ENCODE results near the gene POLR2M.

The POLR2M gene

DNA sequence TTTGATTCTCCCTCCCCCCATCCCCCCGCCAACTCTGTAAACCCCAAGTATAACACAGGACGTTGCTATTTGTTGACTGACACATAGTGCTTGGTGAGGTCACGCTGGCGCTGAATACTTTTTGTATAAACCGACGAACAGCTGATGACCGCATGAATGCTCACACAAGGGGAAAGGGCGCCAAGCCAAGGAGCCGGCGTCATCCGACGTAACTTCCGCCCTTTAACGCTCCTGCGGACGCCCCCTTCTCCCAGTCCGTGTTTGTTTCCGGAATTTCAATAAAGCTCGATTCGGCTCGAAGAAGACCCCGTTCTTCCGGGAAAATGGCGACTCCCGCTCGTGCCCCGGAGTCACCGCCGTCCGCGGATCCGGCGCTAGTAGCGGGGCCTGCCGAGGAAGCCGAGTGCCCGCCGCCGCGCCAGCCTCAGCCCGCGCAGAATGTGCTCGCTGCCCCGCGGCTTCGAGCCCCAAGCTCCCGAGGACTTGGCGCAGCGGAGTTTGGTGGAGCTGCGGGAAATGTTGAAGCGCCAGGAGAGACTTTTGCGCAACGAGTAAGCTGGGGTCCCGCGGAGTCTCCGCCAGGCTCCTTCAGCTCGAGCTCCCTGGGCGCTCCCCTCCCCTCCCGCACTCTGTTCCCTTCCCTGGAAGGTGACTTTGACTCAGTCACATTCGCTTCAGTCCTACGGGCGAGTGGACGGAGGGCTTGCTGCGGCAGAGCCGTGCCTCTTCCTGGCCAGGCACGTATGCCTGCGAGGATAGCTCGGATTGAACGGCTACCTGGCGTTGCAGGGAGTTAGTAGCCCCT lies at the start of gene POLR2M:
TSS of gene POLR2M (plus strand) at position 310 of the 805 bp plus-strand sequence. CDS start at position 439, 129 bp downstream.
- peak; percentile 98 for DNase-seq (ENCODE audit: low spot score)

DNA sequence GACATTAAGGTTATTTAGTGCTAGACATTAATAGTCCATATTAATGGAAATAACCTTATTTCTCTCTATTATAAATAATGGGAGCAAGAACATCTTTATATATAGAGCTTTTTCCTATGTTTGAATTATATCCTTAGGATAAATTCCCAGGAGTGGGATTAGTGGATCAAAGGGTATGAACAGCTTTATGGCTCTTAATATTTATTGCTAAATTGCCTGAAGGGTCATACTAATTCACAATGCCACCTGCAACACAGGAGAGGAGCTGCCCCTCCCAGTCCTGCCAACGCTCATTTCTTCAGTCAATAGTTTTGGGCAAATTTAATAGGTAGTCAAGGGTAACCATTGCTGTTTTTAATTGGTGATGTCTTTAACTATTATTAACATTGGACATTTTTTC lies 48.9 kb upstream of the POLR2M start:
- no peak for DNase-seq (ENCODE audit: low spot score)

DNA sequence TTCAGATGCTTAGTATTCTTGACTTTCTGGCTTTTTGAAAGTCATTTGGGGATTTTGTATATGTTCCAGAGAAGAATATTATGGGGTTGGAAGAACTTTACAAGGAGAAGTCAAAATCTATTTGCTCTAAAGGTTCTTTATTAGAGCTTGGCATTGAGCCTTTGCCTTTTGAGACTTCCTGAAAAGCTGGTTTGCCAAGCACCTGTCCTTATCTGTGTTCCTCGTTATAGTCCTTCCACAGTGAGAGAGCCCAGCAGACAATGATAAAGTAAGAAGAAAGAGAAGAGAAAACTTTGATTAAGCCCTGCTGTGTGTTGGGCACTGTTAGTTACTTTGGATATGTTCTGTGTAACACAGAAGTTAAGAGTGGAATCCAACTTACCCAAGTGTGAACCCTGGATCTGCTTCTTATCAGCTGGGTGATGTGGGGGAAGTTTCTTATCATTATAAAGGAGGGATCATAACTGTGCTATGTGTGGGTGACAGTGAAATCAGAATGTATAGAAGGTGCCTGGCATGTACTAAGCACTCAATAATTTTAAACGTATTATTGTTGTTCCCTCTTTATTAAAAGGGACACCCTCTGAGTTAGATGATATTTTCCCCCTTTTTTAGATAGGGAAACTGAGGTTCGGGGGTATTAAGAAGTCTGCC lies 44.3 kb upstream of the POLR2M start:
- no peak for DNase-seq (ENCODE audit: low spot score)

DNA sequence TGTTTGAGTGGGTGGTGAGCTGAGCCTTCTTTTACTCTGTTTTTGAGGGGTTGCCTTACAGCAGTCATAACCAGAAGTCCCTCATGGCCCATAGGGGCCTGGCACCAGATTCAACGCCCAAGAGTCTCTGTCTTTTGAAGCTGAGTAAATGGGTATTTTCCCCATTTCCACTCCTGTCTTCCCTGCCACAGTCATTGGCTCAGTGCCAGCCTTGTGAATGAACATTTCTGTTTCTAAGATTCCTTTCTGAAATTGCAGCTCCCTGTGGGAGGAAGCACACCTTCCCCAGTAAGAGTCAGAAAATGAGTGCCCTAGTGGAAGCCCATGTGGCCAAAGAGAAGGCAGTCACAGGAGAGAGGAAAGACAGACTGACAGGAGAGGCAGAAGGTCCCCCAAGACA lies 43.7 kb upstream of the POLR2M start:
- DNase-seq (ENCODE audit: low spot score): no peak

DNA sequence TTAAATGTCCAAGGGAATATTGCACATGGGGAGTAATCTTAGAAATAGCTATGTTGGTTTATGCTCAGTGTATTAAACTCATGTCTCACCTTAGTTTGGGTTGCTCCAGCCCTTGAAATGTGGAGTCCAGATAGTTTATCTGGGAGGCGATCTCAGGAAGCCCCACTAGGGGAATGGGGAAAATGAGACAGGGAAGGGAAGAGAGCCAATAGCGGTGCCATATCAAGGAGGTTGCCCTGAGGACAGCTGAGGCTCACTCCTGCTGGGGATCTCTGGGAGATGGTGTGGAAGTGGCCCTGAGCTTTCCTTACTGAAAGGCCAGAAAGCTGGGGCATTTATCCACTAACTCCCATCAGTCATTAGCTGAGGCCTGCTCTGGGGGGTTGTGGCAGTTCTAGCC lies 43.3 kb upstream of the POLR2M start:
- DNase-seq (ENCODE audit: low spot score): no peak

DNA sequence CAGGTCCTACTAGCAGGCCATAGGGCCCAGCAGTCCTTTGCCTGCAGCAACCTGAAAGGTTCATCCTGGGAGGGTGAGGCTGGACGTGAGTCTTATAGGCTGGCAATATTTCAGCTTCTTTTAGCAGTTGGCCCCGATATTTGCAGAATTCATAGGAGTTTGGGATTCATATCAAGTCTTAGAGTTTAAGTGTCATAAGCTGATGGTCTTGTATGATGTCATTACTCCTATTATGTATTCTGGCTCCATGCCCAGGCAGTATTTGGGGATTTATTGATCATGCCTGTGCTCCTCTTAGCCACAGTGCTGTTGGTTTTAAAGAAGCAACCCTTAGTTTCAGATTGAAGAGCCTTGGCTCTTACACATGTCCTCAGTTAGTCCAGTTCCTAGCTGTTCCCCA lies 41.3 kb upstream of the POLR2M start:
- no peak for DNase-seq (ENCODE audit: low spot score)

DNA sequence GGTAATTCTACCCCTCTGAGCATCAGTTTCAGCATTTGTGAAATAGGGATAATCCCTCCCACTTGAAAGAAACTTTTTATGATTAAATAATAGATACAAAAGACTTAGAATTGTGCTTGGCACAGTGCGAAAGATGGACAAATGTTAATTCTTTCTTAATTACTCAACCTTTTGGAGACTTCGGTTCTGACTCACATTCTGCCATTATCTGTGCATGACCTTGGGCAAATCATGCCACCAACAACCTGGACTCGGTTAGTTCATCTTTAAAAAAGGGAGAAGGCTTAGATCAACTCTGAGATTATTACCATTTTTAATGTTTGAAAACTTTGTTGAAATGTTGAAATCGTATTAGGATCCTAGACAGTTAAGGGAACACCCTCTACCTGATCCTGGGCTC lies 40.6 kb upstream of the POLR2M start:
- no peak for DNase-seq (ENCODE audit: low spot score)

DNA sequence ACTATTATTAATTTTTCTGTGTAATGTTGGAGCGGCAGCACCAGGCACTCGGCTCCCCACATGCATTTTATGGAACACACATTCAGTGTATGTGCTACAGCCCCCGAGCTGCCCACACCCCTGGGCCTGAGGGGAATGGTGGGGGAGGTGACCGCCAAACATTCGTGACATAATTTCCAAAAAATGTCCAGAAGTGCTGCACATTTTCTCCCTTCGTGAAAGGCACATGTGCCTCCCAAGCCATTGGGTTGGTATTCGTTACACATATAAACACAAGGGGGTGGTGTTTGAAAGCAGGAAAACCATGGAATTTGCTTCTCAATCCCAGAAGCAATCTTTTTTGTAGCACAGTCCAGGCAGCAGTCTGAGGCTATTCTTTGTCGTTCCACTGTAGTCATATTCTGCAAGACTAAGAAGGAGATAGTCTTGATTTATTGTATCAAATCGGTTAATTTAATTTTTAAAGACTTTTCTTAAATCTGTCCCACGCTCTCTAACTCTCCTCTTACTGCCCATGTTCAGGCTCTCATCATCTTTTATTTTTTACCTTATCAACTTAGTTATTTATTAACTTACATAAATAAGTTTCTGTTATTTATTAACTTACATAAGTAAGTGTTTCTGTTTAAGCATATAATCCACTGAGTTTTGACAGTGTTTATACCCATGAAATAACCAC lies 39.2 kb upstream of the POLR2M start:
- peak; percentile 79 for DNase-seq (ENCODE audit: low spot score)

DNA sequence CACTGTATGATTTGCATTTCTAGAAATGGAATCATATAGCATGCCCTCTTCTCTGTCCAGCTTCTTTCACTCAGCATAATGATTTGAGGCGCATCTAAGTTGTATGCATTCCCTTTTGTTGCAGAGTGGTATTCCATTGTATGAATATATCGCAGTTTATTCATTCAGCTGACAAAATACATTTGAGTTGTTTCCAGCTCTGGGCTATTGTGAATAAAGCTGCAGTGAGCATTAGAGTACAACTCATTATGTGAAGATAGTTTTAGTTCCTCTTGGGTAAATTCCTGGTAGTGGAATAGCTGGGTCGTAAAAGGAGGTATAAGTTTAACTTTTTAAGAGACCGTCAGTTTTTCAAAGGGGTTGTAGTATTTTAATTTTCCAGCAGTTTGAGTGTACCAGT lies 38.5 kb upstream of the POLR2M start:
- no peak for DNase-seq (ENCODE audit: low spot score)

DNA sequence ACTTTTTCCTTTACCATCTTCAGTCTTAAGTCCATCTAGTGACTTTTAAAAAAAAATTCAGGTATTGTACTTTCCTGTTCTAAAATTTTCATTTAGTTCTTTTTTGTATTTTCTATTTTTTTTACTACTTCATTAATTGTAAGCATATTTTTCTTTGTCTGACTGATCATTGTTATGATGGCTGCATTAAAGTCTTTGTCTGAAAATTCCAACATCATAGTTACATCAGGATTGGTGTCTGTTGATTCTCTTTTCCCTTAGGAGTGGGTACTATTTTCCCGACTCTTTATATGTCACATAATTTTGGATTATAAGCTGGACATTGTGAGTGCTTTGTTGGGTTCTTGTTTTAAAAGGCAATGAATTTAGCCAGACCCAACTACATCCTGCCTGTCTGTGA lies 34.9 kb upstream of the POLR2M start:
- DNase-seq (ENCODE audit: low spot score): no peak

DNA sequence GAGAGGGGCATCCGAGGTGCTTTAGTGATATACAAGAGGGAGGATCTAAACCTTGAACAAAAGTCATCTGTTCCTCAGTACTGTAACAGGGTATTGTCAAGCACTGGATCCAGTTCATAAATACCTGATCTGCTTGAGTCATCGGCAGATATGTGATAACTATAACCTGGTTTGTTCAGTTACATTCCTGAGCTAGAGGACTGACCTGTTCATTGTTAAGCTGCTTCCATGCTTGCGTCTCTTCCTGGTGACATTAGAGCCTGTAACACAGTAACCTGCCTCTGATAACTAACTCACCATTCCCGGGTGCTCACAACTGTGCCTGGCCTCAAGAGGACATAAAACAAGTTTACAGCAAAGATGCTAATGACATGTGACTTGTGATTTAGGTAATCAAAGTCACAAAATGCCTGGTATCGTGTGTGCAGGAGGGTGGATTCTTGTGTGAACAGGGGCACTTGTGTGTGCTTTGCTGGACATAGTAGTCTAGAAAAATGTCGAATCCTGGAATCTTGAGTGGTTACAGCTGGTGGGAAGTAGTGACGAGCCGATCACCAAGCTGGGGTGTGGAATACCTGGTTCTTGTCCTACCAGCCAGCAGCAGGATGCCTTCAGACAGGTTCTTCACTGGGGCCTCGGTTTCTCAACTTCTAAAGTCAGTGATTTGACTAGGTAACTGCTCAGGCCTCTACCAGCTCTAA lies 30.9 kb upstream of the POLR2M start:
- no peak for DNase-seq (ENCODE audit: low spot score)

DNA sequence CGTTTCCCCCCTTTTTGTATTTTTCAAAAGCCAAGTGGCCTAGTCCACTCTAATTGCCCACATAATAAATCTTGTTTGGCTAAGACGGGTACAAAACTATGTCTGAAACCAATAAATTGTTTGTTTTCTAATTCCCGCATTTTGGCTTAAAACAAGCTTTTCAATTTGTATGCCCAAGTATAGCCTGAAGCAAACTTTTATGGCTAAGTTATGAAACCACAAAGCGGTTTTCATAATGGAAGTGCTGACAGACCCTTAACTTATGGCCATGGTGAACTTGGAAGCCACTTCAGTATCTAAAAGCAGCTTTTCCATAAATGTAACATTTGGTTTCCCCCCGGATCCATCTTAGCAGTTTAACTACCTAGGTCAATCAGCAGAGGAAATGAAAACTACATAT lies 29.9 kb upstream of the POLR2M start:
- no peak for DNase-seq (ENCODE audit: low spot score)

DNA sequence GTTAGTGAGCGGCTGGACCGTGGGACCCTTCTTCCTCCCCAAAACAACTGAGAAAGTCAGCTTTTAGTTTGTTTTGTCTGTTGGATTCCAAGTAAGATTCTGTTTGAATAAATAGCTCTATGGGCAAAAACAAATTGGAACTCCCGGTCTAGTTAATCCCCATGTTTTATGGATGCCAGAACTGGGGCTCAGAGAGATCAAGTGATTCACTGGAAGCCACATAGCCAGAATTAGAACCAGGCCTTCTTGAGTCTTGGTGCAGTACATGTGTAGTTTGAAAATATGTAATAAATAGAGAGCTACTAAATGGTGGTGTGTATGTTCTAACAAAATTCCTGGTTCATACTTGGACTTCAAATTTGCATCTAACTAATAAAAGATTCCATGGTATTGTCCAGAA lies 29.3 kb upstream of the POLR2M start:
- no peak for DNase-seq (ENCODE audit: low spot score)

DNA sequence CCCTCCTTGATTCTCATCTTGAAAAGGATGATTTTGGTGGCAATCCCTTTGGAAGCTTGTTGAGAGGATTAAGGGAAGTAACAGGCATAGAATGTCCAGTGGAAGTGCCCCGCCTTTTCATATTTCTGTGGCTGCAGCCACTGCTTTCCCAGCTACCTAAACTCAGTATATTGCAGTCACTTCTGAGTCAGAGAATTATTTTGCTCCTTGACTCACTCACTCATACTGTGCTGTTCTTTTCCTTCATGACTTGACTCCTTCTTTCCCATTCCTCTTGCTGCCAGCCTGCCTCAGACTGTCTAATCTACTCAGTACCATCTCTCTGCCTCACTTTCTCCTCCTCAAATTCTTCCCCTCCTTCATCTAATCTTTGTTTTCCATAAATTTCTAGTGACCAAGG lies 26.5 kb upstream of the POLR2M start:
- DNase-seq (ENCODE audit: low spot score): no peak

DNA sequence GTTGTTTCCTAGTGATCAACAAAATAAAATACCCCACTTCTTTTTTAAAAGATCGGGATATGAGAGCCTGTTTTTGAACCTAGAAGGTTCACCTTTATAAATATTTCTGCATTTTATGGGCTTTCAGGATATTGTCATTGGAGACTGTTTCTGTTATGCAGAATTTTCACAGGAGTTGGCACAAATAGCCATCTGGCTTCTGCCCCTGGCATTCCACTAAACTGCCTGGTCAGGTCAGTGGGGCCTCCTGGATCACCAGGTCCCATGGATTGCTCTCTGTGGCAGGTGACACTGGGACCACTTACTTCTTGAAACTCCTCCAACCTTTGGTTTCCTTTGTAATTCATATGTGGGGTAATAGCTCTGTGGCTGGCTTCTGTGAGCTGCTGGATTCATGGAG lies 25.5 kb upstream of the POLR2M start:
- no peak for DNase-seq (ENCODE audit: low spot score)

DNA sequence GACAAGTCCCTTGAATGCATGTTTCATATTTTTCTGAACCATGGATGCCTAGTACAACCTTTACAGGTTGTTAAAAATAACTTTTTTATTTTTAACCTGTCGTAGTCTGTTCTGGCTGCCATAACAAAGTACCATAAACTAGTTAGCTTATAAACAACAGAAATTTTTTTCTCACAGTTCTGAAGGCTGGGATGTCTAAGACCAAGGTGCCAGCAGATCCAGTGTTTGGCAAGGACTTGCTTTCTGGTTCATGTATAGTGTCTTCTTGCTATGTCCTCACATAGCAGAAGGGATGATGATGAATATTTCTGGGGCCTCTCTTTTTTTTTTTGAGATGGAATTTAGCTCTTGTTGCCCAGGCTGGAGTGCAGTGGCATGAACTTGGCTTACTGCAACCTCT lies 23.0 kb upstream of the POLR2M start:
- no peak for DNase-seq (ENCODE audit: low spot score)

DNA sequence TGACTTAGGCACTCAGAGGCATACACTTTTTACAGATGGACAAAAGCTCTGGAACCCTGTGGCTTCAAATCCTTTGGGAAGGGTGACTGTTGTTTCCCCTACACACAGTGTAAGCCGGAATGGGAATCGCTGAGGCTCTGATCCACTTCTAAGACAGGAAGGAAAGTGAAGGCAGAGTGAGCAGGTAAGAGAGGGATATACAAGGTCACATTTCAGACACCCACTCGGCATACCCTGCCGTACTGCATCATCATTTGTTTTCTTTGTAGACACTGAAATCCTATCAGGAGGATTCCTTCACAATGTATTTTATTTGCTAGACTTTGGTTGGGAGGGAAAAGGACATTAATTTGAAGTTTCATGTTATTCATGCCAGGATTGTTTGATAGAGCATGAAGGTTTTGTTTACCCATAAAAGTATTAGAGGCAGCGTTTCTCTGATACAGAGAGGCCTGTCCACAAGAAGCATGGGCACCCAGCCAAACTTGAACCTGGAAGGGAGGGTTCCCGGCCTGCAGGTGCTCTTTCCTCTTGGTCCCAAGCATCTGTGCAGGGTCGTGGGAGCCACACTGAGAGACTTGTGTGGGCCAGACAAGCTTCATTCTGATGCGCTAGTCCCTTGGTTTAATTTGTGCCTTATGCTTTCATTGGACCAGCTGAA lies 21.9 kb upstream of the POLR2M start:
- DNase-seq (ENCODE audit: low spot score): no peak

DNA sequence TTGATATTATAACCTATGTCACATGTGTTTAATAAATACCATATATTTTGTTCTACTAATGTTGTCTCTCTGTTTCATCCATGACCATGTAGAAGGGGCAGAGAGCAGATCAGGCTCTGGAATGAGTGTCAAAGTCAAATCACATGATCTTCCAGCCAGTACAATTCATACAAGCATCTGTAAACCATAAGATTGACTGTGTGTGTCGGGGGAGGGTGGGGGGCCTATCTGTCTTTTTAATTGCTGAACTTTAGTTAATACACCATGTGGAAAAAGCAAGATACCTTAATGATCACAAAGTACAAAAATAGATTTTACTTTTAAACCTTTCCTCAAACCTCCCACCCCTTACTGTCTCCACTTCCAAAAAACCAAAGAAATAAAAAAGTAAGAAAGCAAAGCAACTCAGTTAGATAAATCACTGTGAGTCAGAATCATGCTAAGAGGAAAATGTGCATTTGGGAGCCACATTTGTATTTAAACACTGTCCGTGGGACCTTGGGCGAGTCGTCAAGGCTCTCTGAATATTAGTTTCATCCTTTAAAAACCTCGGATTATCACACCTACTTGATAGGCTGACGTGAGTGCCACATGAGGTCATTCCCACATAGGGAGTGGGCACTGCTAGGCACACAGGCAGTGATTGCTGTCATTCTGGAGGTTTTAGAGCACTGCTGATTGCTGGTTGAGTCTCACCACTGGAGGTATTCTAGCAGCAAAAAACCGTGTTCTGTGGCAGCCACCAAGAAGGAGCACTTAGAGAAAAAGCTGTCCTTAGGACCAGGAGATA lies 21.0 kb upstream of the POLR2M start:
- DNase-seq (ENCODE audit: low spot score): no peak

DNA sequence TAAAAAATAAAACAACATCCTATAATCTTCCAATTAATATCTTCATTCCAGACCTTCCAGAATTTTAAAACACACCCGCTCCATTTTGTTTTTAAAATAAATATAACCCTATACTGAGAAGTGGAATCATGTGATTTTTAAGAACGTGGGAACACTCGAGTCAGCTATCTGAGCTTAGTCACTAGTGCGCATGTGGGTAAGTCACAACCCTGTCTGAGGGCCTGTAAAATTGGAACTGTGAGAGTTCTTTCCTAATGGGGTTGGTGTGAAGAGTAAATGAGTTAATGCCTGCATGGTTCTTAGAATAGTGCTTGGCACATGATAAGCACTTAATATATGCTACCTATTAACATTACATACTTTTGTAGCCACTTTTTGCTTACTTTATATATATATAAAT lies 19.9 kb upstream of the POLR2M start:
- DNase-seq (ENCODE audit: low spot score): no peak

DNA sequence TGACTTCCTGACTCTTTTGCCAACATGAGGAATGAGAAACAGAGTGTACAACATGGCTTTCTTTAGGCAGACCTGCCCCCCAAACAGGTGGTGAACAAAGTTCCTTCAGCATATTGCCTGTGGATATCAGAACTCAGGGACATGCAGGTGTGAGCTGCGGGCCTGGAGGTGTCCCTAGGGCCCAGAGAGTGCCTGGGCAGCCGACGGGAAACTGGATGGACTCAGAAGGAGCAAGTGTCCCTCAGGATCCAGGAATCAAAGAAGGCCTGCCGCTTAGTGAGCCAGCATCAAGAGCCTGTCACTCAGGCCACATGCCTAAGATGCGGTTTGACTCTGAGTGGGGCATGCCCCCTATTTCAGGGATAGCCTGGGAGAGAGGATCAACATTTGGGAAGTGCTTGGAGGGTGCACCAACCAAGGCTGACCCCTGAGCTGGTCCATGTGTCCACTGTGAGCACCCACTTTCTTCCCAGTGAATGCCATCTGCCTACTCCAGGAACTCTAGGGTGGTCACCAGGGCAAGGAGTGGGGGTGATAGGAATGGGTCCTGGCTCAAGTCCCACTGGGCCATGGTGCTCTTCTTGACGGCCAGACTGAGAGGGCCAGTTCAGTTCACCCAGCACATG lies 16.1 kb upstream of the POLR2M start:
- no peak for DNase-seq (ENCODE audit: low spot score)

DNA sequence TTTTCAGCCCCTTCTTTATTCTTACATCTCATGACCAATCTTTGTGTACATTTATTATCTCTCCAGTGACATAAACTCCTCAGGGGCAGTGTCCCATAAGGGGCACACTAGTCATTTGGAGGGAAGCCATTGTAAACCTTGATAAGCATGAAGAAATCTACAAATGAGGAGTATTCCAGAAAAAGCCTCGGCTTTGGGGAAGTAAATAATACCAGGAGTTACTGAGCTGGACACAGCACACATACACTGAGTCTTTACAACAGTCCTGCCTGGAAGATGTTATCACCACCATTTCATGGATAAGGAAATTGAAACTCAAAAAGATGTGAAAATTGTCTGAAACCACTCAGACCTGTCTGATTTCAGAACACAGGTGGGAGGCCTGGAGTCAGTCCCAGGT lies 15.4 kb upstream of the POLR2M start:
- DNase-seq (ENCODE audit: low spot score): no peak
